ENCODE data around the gene TRAF3.

The TRAF3 gene

DNA sequence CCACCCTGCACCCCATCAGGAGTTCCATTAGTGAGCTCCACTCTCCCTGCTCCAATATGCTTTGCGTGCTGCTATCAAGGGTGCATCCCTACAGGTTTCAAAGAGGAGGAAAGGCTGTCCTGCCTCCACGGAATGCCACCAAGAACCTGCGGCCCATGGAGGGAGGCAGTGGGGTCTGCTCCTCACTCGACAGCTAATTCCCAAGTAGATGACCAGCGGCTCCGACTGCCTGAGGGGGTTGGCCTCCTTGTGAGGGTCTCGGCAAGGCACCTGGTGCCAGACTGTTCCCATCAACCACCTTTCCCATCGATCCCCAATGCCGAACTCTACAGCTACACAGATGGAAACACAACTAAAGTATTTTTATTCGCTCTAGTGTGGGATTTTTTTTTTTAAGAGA lies 181.2 kb downstream of the TRAF3 start:
- Histone ChIP-seq H3K27ac (ENCODE audit: low read depth, low read length, poor library complexity, severe bottlenecking) (no peak overlapping the region), H3K36me3 (ENCODE audit: insufficient read depth, low read length) (no peaks in the 10 kb centered on the region), H3F3A (ENCODE audit: insufficient read depth, low read length) (no peaks in the 10 kb centered on the region), H4K20me1 (ENCODE audit: insufficient read depth, low read length) (no peaks in the 10 kb centered on the region), H2AFZ (ENCODE audit: low read length) (no peak overlapping the region), H3K9me3 (ENCODE audit: low read length) (no peaks in the 10 kb centered on the region), H3K27me3 (ENCODE audit: insufficient read depth, low read length) (no peaks in the 10 kb centered on the region), H3K79me2 (ENCODE audit: insufficient read depth, low read length) (no peaks in the 10 kb centered on the region), H3K9ac (ENCODE audit: low read length) (no peak overlapping the region), H3K9me2 (ENCODE audit: low read depth, low read length) (no peaks in the 10 kb centered on the region), H3K4me1 (ENCODE audit: insufficient read depth, low read length, severe bottlenecking) (peaks cover 29% of the 10 kb centered on the region), H3K4me2 (ENCODE audit: low read length) (no peak overlapping the region), H3K4me3 (ENCODE audit: low read depth, low read length, poor library complexity, severe bottlenecking) (no peak overlapping the region)
- no peak for TF ChIP-seq EZH2 (IDR thresholded peaks at IDR 0.05; ENCODE audit: borderline replicate concordance, low read length)
- TF ChIP-seq, protein P1, sequence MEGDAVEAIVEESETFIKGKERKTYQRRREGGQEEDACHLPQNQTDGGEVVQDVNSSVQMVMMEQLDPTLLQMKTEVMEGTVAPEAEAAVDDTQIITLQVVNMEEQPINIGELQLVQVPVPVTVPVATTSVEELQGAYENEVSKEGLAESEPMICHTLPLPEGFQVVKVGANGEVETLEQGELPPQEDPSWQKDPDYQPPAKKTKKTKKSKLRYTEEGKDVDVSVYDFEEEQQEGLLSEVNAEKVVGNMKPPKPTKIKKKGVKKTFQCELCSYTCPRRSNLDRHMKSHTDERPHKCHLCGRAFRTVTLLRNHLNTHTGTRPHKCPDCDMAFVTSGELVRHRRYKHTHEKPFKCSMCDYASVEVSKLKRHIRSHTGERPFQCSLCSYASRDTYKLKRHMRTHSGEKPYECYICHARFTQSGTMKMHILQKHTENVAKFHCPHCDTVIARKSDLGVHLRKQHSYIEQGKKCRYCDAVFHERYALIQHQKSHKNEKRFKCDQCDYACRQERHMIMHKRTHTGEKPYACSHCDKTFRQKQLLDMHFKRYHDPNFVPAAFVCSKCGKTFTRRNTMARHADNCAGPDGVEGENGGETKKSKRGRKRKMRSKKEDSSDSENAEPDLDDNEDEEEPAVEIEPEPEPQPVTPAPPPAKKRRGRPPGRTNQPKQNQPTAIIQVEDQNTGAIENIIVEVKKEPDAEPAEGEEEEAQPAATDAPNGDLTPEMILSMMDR (IDR thresholded peaks at IDR 0.05; ENCODE audit: low read length): no peak

All from OCI-LY1 (cell line).